ENCODE measurements around the gene ENOX1. TPM values are rescaled to one million over a fixed set of nuclear protein-coding genes. Genes with fewer than 3 reads are reported as not detected.

The ENOX1 gene
- polyA plus RNA-seq, 1 donor (not counting 4 experiments of a cell fraction or from before 2014, with no cell fraction given): 1.1 TPM

DNA sequence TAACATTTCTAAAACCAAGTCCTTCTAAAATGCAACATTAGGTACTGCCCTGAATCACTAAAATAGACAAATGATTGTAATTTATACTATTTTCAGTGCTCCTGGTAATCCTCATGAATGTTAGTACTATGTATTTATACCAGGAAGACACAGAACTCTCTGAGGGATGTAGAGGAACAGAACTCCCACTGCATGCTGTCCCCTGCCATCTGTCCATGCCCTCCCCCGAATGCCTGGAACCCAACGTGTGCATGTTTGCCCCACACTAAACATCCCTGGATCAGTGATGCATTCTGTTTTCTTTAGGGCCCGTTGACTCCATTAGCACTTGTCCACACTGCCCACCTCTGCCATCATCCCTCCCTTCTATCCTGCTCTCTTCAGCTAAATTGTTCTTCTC lies 26.5 kb downstream of the ENOX1 start:
- Histone ChIP-seq H2AFZ (ENCODE audit: control insufficient read depth, low read length) (no peak overlapping the region), H3K79me2 (ENCODE audit: control insufficient read depth, insufficient read depth, low read length) (no peaks in the 10 kb centered on the region), H3K9me3 (ENCODE audit: control insufficient read depth, low read depth, low read length) (no peaks in the 10 kb centered on the region), H3K4me1 (ENCODE audit: control insufficient read depth, extremely low read depth, insufficient read depth, low read length) (peaks cover 3% of the 10 kb centered on the region), H3K36me3 (ENCODE audit: control insufficient read depth in 2 of 2, extremely low read depth in 1 of 2, insufficient read depth in 2 of 2, low read length in 2 of 2) (no peaks in the 10 kb centered on the region), H4K20me1 (ENCODE audit: control insufficient read depth, extremely low read depth, insufficient read depth, low read length) (no peaks in the 10 kb centered on the region), H3K9ac (ENCODE audit: control insufficient read depth, extremely low read depth, insufficient read depth, low read length) (no peak overlapping the region), H3K4me2 (ENCODE audit: control insufficient read depth, extremely low read depth, insufficient read depth, low read depth, low read length) (no peak overlapping the region), H3K4me3 (ENCODE audit: control insufficient read depth in 2 of 3, extremely low read depth in 1 of 3, insufficient read depth in 2 of 3, low read depth in 1 of 3, low read length in 3 of 3) (no peak overlapping the region), H3K27me3 (ENCODE audit: control insufficient read depth, extremely low read depth, insufficient read depth, low read length) (no peaks in the 10 kb centered on the region), H3K27ac (ENCODE audit: control insufficient read depth, insufficient read depth, low read length) (no peak overlapping the region), H3K9me1 (ENCODE audit: control insufficient read depth, extremely low read depth, insufficient read depth, low read length) (no peaks in the 10 kb centered on the region)
- FAIRE-seq: no peak
- DNase-seq (ENCODE audit: low read depth, low spot score): no peak
- dilution Hi-C loops (cut with MboI; ENCODE audit: extremely low pct_ligation_motif_present, low sequenced_read_pairs): no loop called here
- TF ChIP-seq EZH2 (IDR thresholded peaks at IDR 0.05; ENCODE audit: low read length) (no peak), CTCF (optimal IDR thresholded peaks at IDR 0.05 in 1 of 3, IDR thresholded peaks at IDR 0.05 in 1 of 3, conservative IDR thresholded peaks at IDR 0.05 in 1 of 3; ENCODE audit: extremely low read depth in 1 of 3, insufficient read depth in 2 of 3, low read length in 3 of 3) (no peak)

- H3K27ac ChIP-seq (ENCODE audit: control insufficient read depth, insufficient read depth, low read length): no peak overlapping the region
- H3K4me1 ChIP-seq (ENCODE audit: control insufficient read depth, extremely low read depth, insufficient read depth, low read length): no peaks in the 10 kb centered on the region
- no peak overlapping the region for H3K9ac ChIP-seq (ENCODE audit: control insufficient read depth, extremely low read depth, insufficient read depth, low read length)
- H3K79me2 ChIP-seq (ENCODE audit: control insufficient read depth, insufficient read depth, low read length): no peaks in the 10 kb centered on the region
- H3K27me3 ChIP-seq (ENCODE audit: control insufficient read depth, extremely low read depth, insufficient read depth, low read length): no peaks in the 10 kb centered on the region
- FAIRE-seq (no peak), DNase-seq (ENCODE audit: low read depth, low spot score) (no peak)
- H3K4me3 ChIP-seq (ENCODE audit: control insufficient read depth in 2 of 3, extremely low read depth in 1 of 3, insufficient read depth in 2 of 3, low read depth in 1 of 3, low read length in 3 of 3): no peak overlapping the region
- no peaks in the 10 kb centered on the region for H3K9me1 ChIP-seq (ENCODE audit: control insufficient read depth, extremely low read depth, insufficient read depth, low read length)
- no peak overlapping the region for H3K4me2 ChIP-seq (ENCODE audit: control insufficient read depth, extremely low read depth, insufficient read depth, low read depth, low read length)
- H4K20me1 ChIP-seq (ENCODE audit: control insufficient read depth, extremely low read depth, insufficient read depth, low read length): no peaks in the 10 kb centered on the region
- H3K9me3 ChIP-seq (ENCODE audit: control insufficient read depth, low read depth, low read length): no peaks in the 10 kb centered on the region
- H2AFZ ChIP-seq (ENCODE audit: control insufficient read depth, low read length): no peak overlapping the region
- dilution Hi-C loops (cut with MboI; ENCODE audit: extremely low pct_ligation_motif_present, low sequenced_read_pairs): no loop called here
- no peaks in the 10 kb centered on the region for H3K36me3 ChIP-seq (ENCODE audit: control insufficient read depth in 2 of 2, extremely low read depth in 1 of 2, insufficient read depth in 2 of 2, low read length in 2 of 2)
- TF ChIP-seq CTCF (optimal IDR thresholded peaks at IDR 0.05 in 1 of 3, IDR thresholded peaks at IDR 0.05 in 1 of 3, conservative IDR thresholded peaks at IDR 0.05 in 1 of 3; ENCODE audit: extremely low read depth in 1 of 3, insufficient read depth in 2 of 3, low read length in 3 of 3): no peak
- no peak for TF ChIP-seq EZH2 (IDR thresholded peaks at IDR 0.05; ENCODE audit: low read length)
These were observed 27.9 kb downstream of the ENOX1 start for GRCh38 chr13:43758834-43759233.

All from keratinocyte (primary cell).